HEK293 (cell line): ENCODE data around the gene BCL11B.

Source experiments
- CTCF ChIA-PET: fragments of 350-600 bp; formaldehyde crosslinking; extraction: SDS; loops from one replicate; lab custom pipeline; 2021; ENCODE audit warnings: antibody characterized with exemption; lab: Yijun Ruan, JAX
- POLR2A ChIA-PET: fragments of 300-600 bp; formaldehyde crosslinking; extraction: SDS; loops from one replicate; lab custom pipeline; 2020; ENCODE audit warnings: antibody characterized with exemption, inconsistent platforms; lab: Yijun Ruan, JAX
- H3K27ac ChIP-seq: fragments of 200-500 bp; sonication (Bioruptor generic); 2 replicates; pipeline ENCODE4 v1.5.1; 2014; ENCODE audit warnings: low read depth, low read length, control low read depth, inconsistent platforms; ENCODE audit errors: extremely low read depth
- H3K36me3 ChIP-seq, 2 experiments: fragments of 200-500 bp in 1 of 2; sonication (Bioruptor generic) in 1 of 2; 1 replicate in 1 of 2; 2 replicates in 1 of 2; pipeline ENCODE4 v1.5.1; 2014 to 2017; ENCODE audit warnings: inconsistent platforms in 2 of 2, low read length in 2 of 2; ENCODE audit not compliant: control insufficient read depth in 2 of 2, insufficient read depth in 1 of 2
- H3K4me1 ChIP-seq: fragments of 200-500 bp; sonication (Bioruptor generic); 2 replicates; pipeline ENCODE4 v1.5.1; 2014; ENCODE audit warnings: mild to moderate bottlenecking, low read length, inconsistent platforms; ENCODE audit not compliant: control insufficient read depth, insufficient read depth
- H3K4me3 ChIP-seq: 2 replicates; pipeline ENCODE4 v1.5.1; 2011; ENCODE audit warnings: low read depth, mild to moderate bottlenecking, control low read depth, low read length, moderate library complexity
- H3K9me3 ChIP-seq: fragments of 200-500 bp; sonication (Bioruptor generic); 2 replicates; pipeline ENCODE4 v1.5.1; 2014; ENCODE audit warnings: low read depth, low read length, inconsistent platforms; ENCODE audit not compliant: control insufficient read depth, insufficient read depth
- BCL11B ChIP-seq: fragments of 450-650 bp; formaldehyde crosslinking; IDR thresholded peaks from 2 replicates; pipeline ENCODE4 v1.5.1; 2016; ENCODE audit warnings: low read depth, missing biosample characterization, missing genetic modification characterization
- FEZF1 ChIP-seq: fragments of 450-650 bp; formaldehyde crosslinking; IDR thresholded peaks from 2 replicates; pipeline ENCODE4 v1.5.1; 2016; ENCODE audit warnings: missing biosample characterization, missing genetic modification characterization
- GLIS1 ChIP-seq: fragments of 450-650 bp; formaldehyde crosslinking; IDR thresholded peaks from 2 replicates; pipeline ENCODE4 v1.5.1; 2016; ENCODE audit warnings: missing biosample characterization, missing genetic modification characterization
- GLIS2 ChIP-seq: fragments of 450-650 bp; formaldehyde crosslinking; IDR thresholded peaks from 2 replicates; pipeline ENCODE4 v1.5.1; 2016; ENCODE audit warnings: missing biosample characterization, missing genetic modification characterization
- KLF7 ChIP-seq: fragments of 450-650 bp; formaldehyde crosslinking; IDR thresholded peaks from 2 replicates; pipeline ENCODE4 v1.5.1; 2016; ENCODE audit warnings: missing biosample characterization, missing genetic modification characterization, borderline replicate concordance
- MEIS1 ChIP-seq: sonication (generic); formaldehyde crosslinking; IDR thresholded peaks from 2 replicates; pipeline ENCODE4 v1.8.1; 2022; ENCODE audit warnings: missing genetic modification reagents, mild to moderate bottlenecking, borderline replicate concordance
- OSR2 ChIP-seq: fragments of 450-650 bp; formaldehyde crosslinking; IDR thresholded peaks from 2 replicates; pipeline ENCODE4 v1.5.1; 2016; ENCODE audit warnings: missing biosample characterization, missing genetic modification characterization
- SCRT1 ChIP-seq: fragments of 450-650 bp; formaldehyde crosslinking; IDR thresholded peaks from 2 replicates; pipeline ENCODE4 v1.5.1; 2016; ENCODE audit warnings: missing biosample characterization, missing genetic modification characterization, borderline replicate concordance
- SCRT2 ChIP-seq: fragments of 450-650 bp; formaldehyde crosslinking; IDR thresholded peaks from 2 replicates; pipeline ENCODE4 v1.5.1; 2016; ENCODE audit warnings: missing biosample characterization, missing genetic modification characterization
- TCF7L2 ChIP-seq: IDR thresholded peaks from 2 replicates; pipeline ENCODE4 v1.6.1; 2011; ENCODE audit warnings: low read depth, mild to moderate bottlenecking, inconsistent platforms, low read length, moderate library complexity, borderline replicate concordance
- ZBTB1 ChIP-seq: fragments of 450-650 bp; formaldehyde crosslinking; IDR thresholded peaks from 2 replicates; pipeline ENCODE4 v1.5.1; 2016; ENCODE audit warnings: missing biosample characterization, missing genetic modification characterization
- ZFP41 ChIP-seq: fragments of 450-650 bp; formaldehyde crosslinking; IDR thresholded peaks from 2 replicates; pipeline ENCODE4 v1.5.1; 2016; ENCODE audit warnings: missing biosample characterization, missing genetic modification characterization, borderline replicate concordance
- ZNF114 ChIP-seq: fragments of 450-650 bp; formaldehyde crosslinking; IDR thresholded peaks from 2 replicates; pipeline ENCODE4 v1.5.0; 2017; ENCODE audit warnings: missing biosample characterization, missing genetic modification characterization
- ZNF324 ChIP-seq: fragments of 450-650 bp; formaldehyde crosslinking; IDR thresholded peaks from 2 replicates; pipeline ENCODE4 v1.5.1; 2016; ENCODE audit warnings: missing biosample characterization, missing genetic modification characterization
- ZNF354C ChIP-seq: fragments of 450-650 bp; formaldehyde crosslinking; IDR thresholded peaks from 2 replicates; pipeline ENCODE4 v1.5.1; 2016; ENCODE audit warnings: missing biosample characterization, missing genetic modification characterization, low read depth, borderline replicate concordance
- ZNF366 ChIP-seq: fragments of 450-650 bp; formaldehyde crosslinking; conservative IDR thresholded peaks from 2 replicates; pipeline ENCODE4 v1.5.1; 2016; ENCODE audit warnings: missing biosample characterization, missing genetic modification characterization
- ZNF37A ChIP-seq: fragments of 450-650 bp; IDR thresholded peaks from 2 replicates; pipeline ENCODE4 v1.5.1; 2018; ENCODE audit warnings: missing biosample characterization, missing genetic modification characterization
- ZNF548 ChIP-seq: fragments of 450-650 bp; formaldehyde crosslinking; IDR thresholded peaks from 2 replicates; pipeline ENCODE4 v1.5.1; 2016; ENCODE audit warnings: missing biosample characterization, missing genetic modification characterization
- ZNF549 ChIP-seq: fragments of 450-650 bp; IDR thresholded peaks from 2 replicates; pipeline ENCODE4 v1.5.1; 2018; ENCODE audit warnings: missing biosample characterization, missing genetic modification characterization, mild to moderate bottlenecking, inconsistent platforms, moderate library complexity
- ZNF600 ChIP-seq: fragments of 450-650 bp; formaldehyde crosslinking; IDR thresholded peaks from 2 replicates; pipeline ENCODE4 v1.5.1; 2016; ENCODE audit warnings: missing biosample characterization, missing genetic modification characterization
- ZNF621 ChIP-seq: fragments of 450-650 bp; formaldehyde crosslinking; IDR thresholded peaks from 2 replicates; pipeline ENCODE4 v1.5.1; 2017; ENCODE audit warnings: missing biosample characterization, missing genetic modification characterization
- ZNF629 ChIP-seq: fragments of 450-650 bp; formaldehyde crosslinking; IDR thresholded peaks from 2 replicates; pipeline ENCODE4 v1.5.1; 2017; ENCODE audit warnings: missing biosample characterization, missing genetic modification characterization
- ZNF660 ChIP-seq: fragments of 450-650 bp; IDR thresholded peaks from 2 replicates; pipeline ENCODE4 v1.5.1; 2018; ENCODE audit warnings: missing biosample characterization, mild to moderate bottlenecking, missing genetic modification characterization
- ZNF747 ChIP-seq: fragments of 450-650 bp; formaldehyde crosslinking; IDR thresholded peaks from 2 replicates; pipeline ENCODE4 v1.5.1; 2016; ENCODE audit warnings: missing biosample characterization, missing genetic modification characterization
- ZXDB ChIP-seq: fragments of 450-650 bp; formaldehyde crosslinking; IDR thresholded peaks from 2 replicates; pipeline ENCODE4 v1.5.1; 2016; ENCODE audit warnings: missing biosample characterization, missing genetic modification characterization
- TF ChIP-seq, protein P1 (sequence below): fragments of 450-650 bp; formaldehyde crosslinking; IDR thresholded peaks from 2 replicates; pipeline ENCODE4 v1.5.1; 2016; ENCODE audit warnings: missing biosample characterization, missing genetic modification characterization
- TF ChIP-seq, protein P2 (sequence below): fragments of 450-650 bp; formaldehyde crosslinking; IDR thresholded peaks from 2 replicates; pipeline ENCODE4 v1.5.1; 2017; ENCODE audit warnings: missing biosample characterization, missing genetic modification characterization
- TF ChIP-seq, protein P3 (sequence below): fragments of 450-650 bp; formaldehyde crosslinking; IDR thresholded peaks from 2 replicates; pipeline ENCODE4 v1.5.1; 2017; ENCODE audit warnings: missing biosample characterization, missing genetic modification characterization
- TF ChIP-seq, protein P4 (sequence below): fragments of 450-650 bp; formaldehyde crosslinking; IDR thresholded peaks from 2 replicates; pipeline ENCODE4 v1.5.1; 2016; ENCODE audit warnings: missing biosample characterization, missing genetic modification characterization

Gene BCL11B

DNA sequence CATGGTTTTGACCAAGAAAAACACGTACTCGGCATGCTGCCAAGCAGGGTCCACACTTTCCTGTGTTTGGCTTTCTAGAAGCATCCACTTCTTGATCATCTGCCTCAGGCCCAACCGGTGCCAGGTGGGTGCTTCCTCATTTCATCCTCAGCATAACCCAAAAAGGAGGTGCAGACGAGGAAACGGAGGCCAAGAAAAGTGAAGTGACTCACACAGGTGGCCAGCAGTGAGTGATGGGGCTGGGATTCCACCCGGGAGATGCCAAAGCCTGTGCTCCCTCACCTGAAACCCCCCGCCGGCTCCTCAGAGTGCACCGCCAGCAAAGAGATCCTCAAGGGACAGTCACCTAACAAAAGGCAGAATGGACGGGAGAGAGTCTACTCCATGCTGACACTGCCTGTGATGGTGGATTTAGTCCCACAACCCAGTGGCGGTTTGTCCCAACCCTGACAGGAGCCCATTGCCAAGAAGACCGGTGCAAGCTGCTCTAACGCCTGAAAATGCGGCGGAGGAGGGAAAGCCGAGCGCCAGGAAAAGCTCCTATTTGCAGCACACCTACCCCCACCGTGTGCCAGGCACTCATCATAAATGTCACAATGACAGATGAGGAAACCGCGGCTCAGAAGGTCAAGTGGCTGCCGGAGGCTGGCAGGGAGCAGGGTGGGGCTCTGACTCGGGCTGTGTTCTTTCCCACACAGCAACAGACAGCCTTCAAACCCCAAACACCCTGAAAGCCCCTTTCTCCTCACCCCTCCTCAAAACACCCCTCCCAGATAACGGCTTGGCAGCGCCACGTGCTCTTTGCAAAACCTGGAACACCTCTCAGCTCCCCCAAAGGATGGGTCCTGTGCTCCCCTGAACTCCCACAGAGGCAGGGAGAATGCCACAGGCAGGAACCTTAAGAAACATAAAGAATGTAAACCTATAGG is 18.8 kb downstream of the BCL11B start:
- H3K4me1 ChIP-seq = peaks cover 46% of the 10 kb centered on the region
- no peaks in the 10 kb centered on the region for H3K9me3 ChIP-seq
- POLR2A ChIA-PET = no interaction called here
- H3K4me3 ChIP-seq = no peak overlapping the region
- CTCF ChIA-PET = no interaction called here
- H3K36me3 ChIP-seq = peaks cover 0 to 11% of the 10 kb centered on the region in 2 experiments; a peak in 1 of 3 replicates
- peak overlapping the region; percentile 71 for H3K27ac ChIP-seq
- TF ChIP-seq GLIS2 (tag by site-specific recombination) (peak; percentile 19), FEZF1 (tag by site-specific recombination) (peak; percentile 91), SCRT1 (peak; percentile 57; the same call in 1 of the 2 replicates), GLIS1 (tag by site-specific recombination) (peak; percentile 82), ZNF37A (tag by site-specific recombination) (no peak), ZNF114 (tag by site-specific recombination) (no peak), ZNF621 (tag by site-specific recombination) (no peak), ZXDB (peak; percentile 92), ZNF629 (tag by site-specific recombination) (peak; percentile 59), OSR2 (tag by site-specific recombination) (peak; percentile 93), SCRT2 (tag by site-specific recombination) (peak; percentile 60; the same call in 1 of the 2 replicates), ZNF366 (tag by site-specific recombination) (0 out of 2 replicates have a peak, but pooled peaks have one; percentile 20), ZNF548 (tag by site-specific recombination) (no peak), KLF7 (peak; percentile 97), ZNF549 (tag by site-specific recombination) (no peak), MEIS1 (CRISPR knock-in tag) (0 out of 2 replicates have a peak, but pooled peaks have one; percentile 58), ZNF747 (tag by site-specific recombination) (no peak), ZNF660 (tag by site-specific recombination) (no peak), ZNF600 (peak; percentile 61), ZBTB1 (tag by site-specific recombination) (no peak), TCF7L2 (no peak), ZFP41 (tag by site-specific recombination) (no peak), ZNF324 (tag by site-specific recombination) (0 out of 2 replicates have a peak, but pooled peaks have one; percentile 45), ZNF354C (tag by site-specific recombination) (no peak), BCL11B (tag by site-specific recombination) (no peak)
- TF ChIP-seq, protein P1, sequence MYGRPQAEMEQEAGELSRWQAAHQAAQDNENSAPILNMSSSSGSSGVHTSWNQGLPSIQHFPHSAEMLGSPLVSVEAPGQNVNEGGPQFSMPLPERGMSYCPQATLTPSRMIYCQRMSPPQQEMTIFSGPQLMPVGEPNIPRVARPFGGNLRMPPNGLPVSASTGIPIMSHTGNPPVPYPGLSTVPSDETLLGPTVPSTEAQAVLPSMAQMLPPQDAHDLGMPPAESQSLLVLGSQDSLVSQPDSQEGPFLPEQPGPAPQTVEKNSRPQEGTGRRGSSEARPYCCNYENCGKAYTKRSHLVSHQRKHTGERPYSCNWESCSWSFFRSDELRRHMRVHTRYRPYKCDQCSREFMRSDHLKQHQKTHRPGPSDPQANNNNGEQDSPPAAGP (tag by site-specific recombination) = peak; percentile 95
- TF ChIP-seq, protein P2, sequence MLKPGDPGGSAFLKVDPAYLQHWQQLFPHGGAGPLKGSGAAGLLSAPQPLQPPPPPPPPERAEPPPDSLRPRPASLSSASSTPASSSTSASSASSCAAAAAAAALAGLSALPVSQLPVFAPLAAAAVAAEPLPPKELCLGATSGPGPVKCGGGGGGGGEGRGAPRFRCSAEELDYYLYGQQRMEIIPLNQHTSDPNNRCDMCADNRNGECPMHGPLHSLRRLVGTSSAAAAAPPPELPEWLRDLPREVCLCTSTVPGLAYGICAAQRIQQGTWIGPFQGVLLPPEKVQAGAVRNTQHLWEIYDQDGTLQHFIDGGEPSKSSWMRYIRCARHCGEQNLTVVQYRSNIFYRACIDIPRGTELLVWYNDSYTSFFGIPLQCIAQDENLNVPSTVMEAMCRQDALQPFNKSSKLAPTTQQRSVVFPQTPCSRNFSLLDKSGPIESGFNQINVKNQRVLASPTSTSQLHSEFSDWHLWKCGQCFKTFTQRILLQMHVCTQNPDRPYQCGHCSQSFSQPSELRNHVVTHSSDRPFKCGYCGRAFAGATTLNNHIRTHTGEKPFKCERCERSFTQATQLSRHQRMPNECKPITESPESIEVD (tag by site-specific recombination) = peak; percentile 77
- TF ChIP-seq, protein P3, sequence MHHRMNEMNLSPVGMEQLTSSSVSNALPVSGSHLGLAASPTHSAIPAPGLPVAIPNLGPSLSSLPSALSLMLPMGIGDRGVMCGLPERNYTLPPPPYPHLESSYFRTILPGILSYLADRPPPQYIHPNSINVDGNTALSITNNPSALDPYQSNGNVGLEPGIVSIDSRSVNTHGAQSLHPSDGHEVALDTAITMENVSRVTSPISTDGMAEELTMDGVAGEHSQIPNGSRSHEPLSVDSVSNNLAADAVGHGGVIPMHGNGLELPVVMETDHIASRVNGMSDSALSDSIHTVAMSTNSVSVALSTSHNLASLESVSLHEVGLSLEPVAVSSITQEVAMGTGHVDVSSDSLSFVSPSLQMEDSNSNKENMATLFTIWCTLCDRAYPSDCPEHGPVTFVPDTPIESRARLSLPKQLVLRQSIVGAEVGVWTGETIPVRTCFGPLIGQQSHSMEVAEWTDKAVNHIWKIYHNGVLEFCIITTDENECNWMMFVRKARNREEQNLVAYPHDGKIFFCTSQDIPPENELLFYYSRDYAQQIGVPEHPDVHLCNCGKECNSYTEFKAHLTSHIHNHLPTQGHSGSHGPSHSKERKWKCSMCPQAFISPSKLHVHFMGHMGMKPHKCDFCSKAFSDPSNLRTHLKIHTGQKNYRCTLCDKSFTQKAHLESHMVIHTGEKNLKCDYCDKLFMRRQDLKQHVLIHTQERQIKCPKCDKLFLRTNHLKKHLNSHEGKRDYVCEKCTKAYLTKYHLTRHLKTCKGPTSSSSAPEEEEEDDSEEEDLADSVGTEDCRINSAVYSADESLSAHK (tag by site-specific recombination) = peak; percentile 83
- TF ChIP-seq, protein P4, sequence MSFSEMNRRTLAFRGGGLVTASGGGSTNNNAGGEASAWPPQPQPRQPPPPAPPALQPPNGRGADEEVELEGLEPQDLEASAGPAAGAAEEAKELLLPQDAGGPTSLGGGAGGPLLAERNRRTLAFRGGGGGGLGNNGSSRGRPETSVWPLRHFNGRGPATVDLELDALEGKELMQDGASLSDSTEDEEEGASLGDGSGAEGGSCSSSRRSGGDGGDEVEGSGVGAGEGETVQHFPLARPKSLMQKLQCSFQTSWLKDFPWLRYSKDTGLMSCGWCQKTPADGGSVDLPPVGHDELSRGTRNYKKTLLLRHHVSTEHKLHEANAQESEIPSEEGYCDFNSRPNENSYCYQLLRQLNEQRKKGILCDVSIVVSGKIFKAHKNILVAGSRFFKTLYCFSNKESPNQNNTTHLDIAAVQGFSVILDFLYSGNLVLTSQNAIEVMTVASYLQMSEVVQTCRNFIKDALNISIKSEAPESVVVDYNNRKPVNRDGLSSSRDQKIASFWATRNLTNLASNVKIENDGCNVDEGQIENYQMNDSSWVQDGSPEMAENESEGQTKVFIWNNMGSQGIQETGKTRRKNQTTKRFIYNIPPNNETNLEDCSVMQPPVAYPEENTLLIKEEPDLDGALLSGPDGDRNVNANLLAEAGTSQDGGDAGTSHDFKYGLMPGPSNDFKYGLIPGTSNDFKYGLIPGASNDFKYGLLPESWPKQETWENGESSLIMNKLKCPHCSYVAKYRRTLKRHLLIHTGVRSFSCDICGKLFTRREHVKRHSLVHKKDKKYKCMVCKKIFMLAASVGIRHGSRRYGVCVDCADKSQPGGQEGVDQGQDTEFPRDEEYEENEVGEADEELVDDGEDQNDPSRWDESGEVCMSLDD (tag by site-specific recombination) = 0 out of 2 replicates have a peak, but pooled peaks have one; percentile 60
